HepG2 (cell line): ENCODE measurements around the gene INO80. TPM values are rescaled to one million over a fixed set of nuclear protein-coding genes. Genes with fewer than 3 reads are reported as not detected.

ENCODE experiments used
- ARNTL ChIP-seq: sonication (generic); formaldehyde crosslinking; IDR thresholded peaks from 2 replicates; pipeline ENCODE4 v1.4.0; 2020; ENCODE audit warnings: mild to moderate bottlenecking, missing genetic modification reagents
- CBX1 ChIP-seq: IDR thresholded peaks from one replicate; pipeline ENCODE4 v1.6.1; 2016; ENCODE audit warnings: antibody characterized with exemption, low read depth
- FOXA1 ChIP-seq, 2 experiments: fragments of 450-650 bp in 1 of 2; sonication (generic) in 1 of 2; formaldehyde crosslinking in 1 of 2; IDR thresholded peaks; 2 replicates each; pipeline versions ENCODE4 v1.4.0 to v1.6.1; 2016 to 2020; ENCODE audit warnings: missing genetic modification reagents in 1 of 2
- MEIS2 ChIP-seq: sonication (generic); formaldehyde crosslinking; IDR thresholded peaks from 2 replicates; pipeline ENCODE4 v1.9.0; 2021; ENCODE audit warnings: mild to moderate bottlenecking, missing genetic modification reagents
- NFATC3 ChIP-seq: sonication (generic); formaldehyde crosslinking; IDR thresholded peaks from 2 replicates; pipeline ENCODE4 v1.5.1; 2020; ENCODE audit warnings: mild to moderate bottlenecking, missing genetic modification reagents
- NFE2L2 ChIP-seq: fragments of 150-350 bp; IDR thresholded peaks from 2 replicates; pipeline ENCODE4 v1.6.1; 2014; ENCODE audit warnings: low read length
- NR3C1 ChIP-seq: sonication (generic); formaldehyde crosslinking; IDR thresholded peaks from 2 replicates; pipeline ENCODE4 v1.4.0; 2020; ENCODE audit warnings: missing genetic modification reagents
- SOX13 ChIP-seq, 3 experiments: fragments of 450-650 bp in 1 of 3; sonication (generic) in 1 of 3; formaldehyde crosslinking in 1 of 3; IDR thresholded peaks in 2 of 3; conservative IDR thresholded peaks in 1 of 3; 2 replicates each; pipeline versions ENCODE4 v1.5.0 to v1.6.1; 2016 to 2020; ENCODE audit warnings: antibody characterized with exemption in 1 of 3, mild to moderate bottlenecking in 1 of 3, missing compliant biosample characterization in 1 of 3, missing genetic modification reagents in 1 of 3, moderate library complexity in 1 of 3
- TSC22D2 ChIP-seq: sonication (generic); formaldehyde crosslinking; IDR thresholded peaks from 2 replicates; pipeline ENCODE4 v1.5.1; 2020; ENCODE audit warnings: missing genetic modification reagents, mild to moderate bottlenecking, borderline replicate concordance
- ZBTB7B ChIP-seq: sonication (generic); formaldehyde crosslinking; IDR thresholded peaks from 2 replicates; pipeline ENCODE4 v1.4.0; 2020; ENCODE audit warnings: missing genetic modification reagents
- ZC3H4 ChIP-seq: sonication (generic); formaldehyde crosslinking; IDR thresholded peaks from 2 replicates; pipeline ENCODE4 v1.4.0; 2020; ENCODE audit warnings: missing genetic modification reagents, borderline replicate concordance
- ZMAT3 ChIP-seq: sonication (generic); formaldehyde crosslinking; conservative IDR thresholded peaks from 2 replicates; pipeline ENCODE4 v1.7.0; 2021; ENCODE audit warnings: missing genetic modification reagents
- ZNF264 ChIP-seq: sonication (generic); formaldehyde crosslinking; IDR thresholded peaks from 2 replicates; pipeline ENCODE4 v1.4.0; 2020; ENCODE audit warnings: missing genetic modification reagents
- ZNF317 ChIP-seq: sonication (generic); formaldehyde crosslinking; IDR thresholded peaks from 2 replicates; pipeline ENCODE4 v1.5.0; 2020; ENCODE audit warnings: mild to moderate bottlenecking, missing genetic modification reagents
- ZNF335 ChIP-seq: sonication (generic); formaldehyde crosslinking; IDR thresholded peaks from 2 replicates; pipeline ENCODE4 v1.4.0; 2020; ENCODE audit warnings: missing genetic modification reagents
- ZNF44 ChIP-seq: sonication (generic); formaldehyde crosslinking; IDR thresholded peaks from 2 replicates; pipeline ENCODE4 v1.5.1; 2020; ENCODE audit warnings: mild to moderate bottlenecking, missing genetic modification reagents
- ZNF746 ChIP-seq: sonication (generic); formaldehyde crosslinking; IDR thresholded peaks from 2 replicates; pipeline ENCODE4 v1.8.0; 2022; ENCODE audit warnings: mild to moderate bottlenecking, missing genetic modification reagents
- ZNF777 ChIP-seq: sonication (generic); formaldehyde crosslinking; IDR thresholded peaks from 2 replicates; pipeline ENCODE4 v1.4.0; 2020; ENCODE audit warnings: missing genetic modification reagents
- ZNF879 ChIP-seq: sonication (generic); formaldehyde crosslinking; IDR thresholded peaks from 2 replicates; pipeline ENCODE4 v1.8.1; 2023; ENCODE audit warnings: missing genetic modification reagents
- polyA plus RNA-seq, 8 experiments: library from polyadenylated mRNA; depleted of rRNA in 3 of 8; stranded (reverse) in 7 of 8; unstranded in 1 of 8; fragments of >200 nt; fragmentation: Illumina TruSeq in 4 of 8; extraction: Trizol in 4 of 8; gene quantifications; 2 replicates each; pipeline versions ENCODE4 v1.2.1 to v1.2.3, GENCODE V29; 2011 to 2016; ENCODE audit warnings: low read depth in 4 of 8, missing spikeins in 1 of 8, mixed read lengths in 1 of 8; ENCODE audit not compliant: insufficient read depth in 1 of 8
- total RNA-seq, 5 experiments: library from RNA; depleted of rRNA; stranded (reverse); fragments of >200 nt; fragmentation: Illumina TruSeq; extraction: Trizol; gene quantifications; 2 replicates each; pipeline ENCODE4 v1.2.3, GENCODE V29; 2016; ENCODE audit warnings: low read depth in 1 of 5
- TF ChIP-seq, protein P1 (sequence below): sonication (generic); formaldehyde crosslinking; IDR thresholded peaks from 2 replicates; pipeline ENCODE4 v1.8.1; 2023; ENCODE audit warnings: mild to moderate bottlenecking, missing genetic modification reagents
- TF ChIP-seq, protein P2 (sequence below): sonication (generic); formaldehyde crosslinking; IDR thresholded peaks from 2 replicates; pipeline ENCODE4 v1.4.0; 2020; ENCODE audit warnings: mild to moderate bottlenecking, missing genetic modification reagents, borderline replicate concordance
- TF ChIP-seq, protein P3 (sequence below): IDR thresholded peaks from 2 replicates; pipeline ENCODE4 v1.6.1; 2016
- TF ChIP-seq, protein P4 (sequence below): sonication (generic); formaldehyde crosslinking; IDR thresholded peaks from 2 replicates; pipeline ENCODE4 v1.4.0; 2020; ENCODE audit warnings: missing genetic modification reagents, borderline replicate concordance

The INO80 gene
- total and polyA plus RNA-seq, 2 of the 13 experiments (the other 11 are each of a cell fraction or from before 2014, with no cell fraction given), result 3.6 to 14.8 TPM

DNA sequence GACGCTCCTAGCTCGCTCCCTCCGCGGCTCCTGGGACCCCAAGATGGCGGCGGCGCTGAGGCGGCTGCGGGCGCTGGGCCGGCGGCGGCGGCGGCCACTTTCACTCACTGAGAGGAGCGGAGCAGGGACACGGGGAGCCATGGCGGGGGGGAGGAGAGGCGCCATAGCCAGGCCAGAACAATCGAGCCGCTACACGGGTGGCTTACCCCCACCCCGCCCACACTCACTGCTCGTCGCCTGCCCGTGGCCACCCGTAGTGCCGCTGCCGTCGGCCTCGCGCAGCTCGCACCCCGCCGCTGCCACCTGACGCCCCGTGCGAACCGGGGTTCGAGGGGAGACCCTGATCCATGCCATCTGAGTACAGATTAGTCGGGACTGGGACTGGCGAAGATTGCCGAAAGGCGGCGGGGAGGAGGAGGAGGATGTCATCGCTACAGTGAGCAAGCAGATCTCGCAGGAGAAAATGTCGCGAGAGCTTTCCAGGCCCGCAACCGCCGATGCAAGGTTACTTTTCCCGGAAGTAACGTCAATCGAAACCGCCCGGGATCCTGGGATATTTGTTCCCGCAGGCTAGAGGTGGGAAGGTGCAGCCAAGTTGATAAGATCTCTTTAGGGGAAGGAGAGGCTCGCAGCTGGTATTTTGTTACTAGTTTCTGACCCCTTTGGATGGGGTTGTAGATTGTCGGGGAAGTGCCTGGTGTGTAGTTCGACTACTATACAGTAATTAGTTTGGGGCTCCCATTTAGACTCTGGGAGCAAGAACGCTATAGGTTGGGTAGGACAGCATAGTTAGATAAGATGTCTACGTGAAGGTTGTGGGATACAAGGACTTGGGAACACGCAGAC lies at the start of gene INO80 (continued):
- TF ChIP-seq, protein P1, sequence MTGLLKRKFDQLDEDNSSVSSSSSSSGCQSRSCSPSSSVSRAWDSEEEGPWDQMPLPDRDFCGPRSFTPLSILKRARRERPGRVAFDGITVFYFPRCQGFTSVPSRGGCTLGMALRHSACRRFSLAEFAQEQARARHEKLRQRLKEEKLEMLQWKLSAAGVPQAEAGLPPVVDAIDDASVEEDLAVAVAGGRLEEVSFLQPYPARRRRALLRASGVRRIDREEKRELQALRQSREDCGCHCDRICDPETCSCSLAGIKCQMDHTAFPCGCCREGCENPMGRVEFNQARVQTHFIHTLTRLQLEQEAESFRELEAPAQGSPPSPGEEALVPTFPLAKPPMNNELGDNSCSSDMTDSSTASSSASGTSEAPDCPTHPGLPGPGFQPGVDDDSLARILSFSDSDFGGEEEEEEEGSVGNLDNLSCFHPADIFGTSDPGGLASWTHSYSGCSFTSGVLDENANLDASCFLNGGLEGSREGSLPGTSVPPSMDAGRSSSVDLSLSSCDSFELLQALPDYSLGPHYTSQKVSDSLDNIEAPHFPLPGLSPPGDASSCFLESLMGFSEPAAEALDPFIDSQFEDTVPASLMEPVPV (CRISPR knock-in tag), result peak; percentile 78
- TF ChIP-seq ZNF335 (CRISPR knock-in tag), result peak; percentile 54; the same call in 1 of the 2 replicates
- peak; percentile 58 for TF ChIP-seq NFE2L2
- TF ChIP-seq NFATC3 (CRISPR knock-in tag), result no peak
- TF ChIP-seq CBX1, result no peak
- no peak for TF ChIP-seq ZMAT3 (CRISPR knock-in tag)
- no peak; the same call in 1 of the 2 replicates for TF ChIP-seq SOX13 (IDR thresholded peaks at IDR 0.05)
- peak in 1 of 2 experiments; percentile 5; a peak in 1 of 4 replicates for TF ChIP-seq SOX13 (CRISPR knock-in tag; conservative IDR thresholded peaks at IDR 0.05 in 1 of 2, IDR thresholded peaks at IDR 0.05 in 1 of 2)
- TF ChIP-seq TSC22D2 (CRISPR knock-in tag), result peak; percentile 88; the same call in 1 of the 2 replicates
- no peak for TF ChIP-seq ZNF746
- TF ChIP-seq, protein P2, sequence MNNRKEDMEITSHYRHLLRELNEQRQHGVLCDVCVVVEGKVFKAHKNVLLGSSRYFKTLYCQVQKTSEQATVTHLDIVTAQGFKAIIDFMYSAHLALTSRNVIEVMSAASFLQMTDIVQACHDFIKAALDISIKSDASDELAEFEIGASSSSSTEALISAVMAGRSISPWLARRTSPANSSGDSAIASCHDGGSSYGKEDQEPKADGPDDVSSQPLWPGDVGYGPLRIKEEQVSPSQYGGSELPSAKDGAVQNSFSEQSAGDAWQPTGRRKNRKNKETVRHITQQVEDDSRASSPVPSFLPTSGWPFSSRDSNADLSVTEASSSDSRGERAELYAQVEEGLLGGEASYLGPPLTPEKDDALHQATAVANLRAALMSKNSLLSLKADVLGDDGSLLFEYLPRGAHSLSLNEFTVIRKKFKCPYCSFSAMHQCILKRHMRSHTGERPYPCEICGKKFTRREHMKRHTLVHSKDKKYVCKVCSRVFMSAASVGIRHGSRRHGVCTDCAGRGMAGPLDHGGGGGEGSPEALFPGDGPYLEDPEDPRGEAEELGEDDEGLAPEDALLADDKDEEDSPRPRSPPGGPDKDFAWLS (CRISPR knock-in tag), result no peak
- TF ChIP-seq MEIS2 (CRISPR knock-in tag), result peak; percentile 62; the same call in 1 of the 2 replicates
- no peak for TF ChIP-seq ZNF264 (CRISPR knock-in tag)
- TF ChIP-seq ZNF44, result no peak
- TF ChIP-seq, protein P3, sequence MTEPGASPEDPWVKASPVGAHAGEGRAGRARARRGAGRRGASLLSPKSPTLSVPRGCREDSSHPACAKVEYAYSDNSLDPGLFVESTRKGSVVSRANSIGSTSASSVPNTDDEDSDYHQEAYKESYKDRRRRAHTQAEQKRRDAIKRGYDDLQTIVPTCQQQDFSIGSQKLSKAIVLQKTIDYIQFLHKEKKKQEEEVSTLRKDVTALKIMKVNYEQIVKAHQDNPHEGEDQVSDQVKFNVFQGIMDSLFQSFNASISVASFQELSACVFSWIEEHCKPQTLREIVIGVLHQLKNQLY (CRISPR knock-in tag), result no peak
- TF ChIP-seq ARNTL (CRISPR knock-in tag), result no peak
- TF ChIP-seq ZNF879 (CRISPR knock-in tag), result no peak
- TF ChIP-seq ZNF317 (CRISPR knock-in tag), result peak; percentile 50; the same call in 1 of the 2 replicates
- TF ChIP-seq, protein P4, sequence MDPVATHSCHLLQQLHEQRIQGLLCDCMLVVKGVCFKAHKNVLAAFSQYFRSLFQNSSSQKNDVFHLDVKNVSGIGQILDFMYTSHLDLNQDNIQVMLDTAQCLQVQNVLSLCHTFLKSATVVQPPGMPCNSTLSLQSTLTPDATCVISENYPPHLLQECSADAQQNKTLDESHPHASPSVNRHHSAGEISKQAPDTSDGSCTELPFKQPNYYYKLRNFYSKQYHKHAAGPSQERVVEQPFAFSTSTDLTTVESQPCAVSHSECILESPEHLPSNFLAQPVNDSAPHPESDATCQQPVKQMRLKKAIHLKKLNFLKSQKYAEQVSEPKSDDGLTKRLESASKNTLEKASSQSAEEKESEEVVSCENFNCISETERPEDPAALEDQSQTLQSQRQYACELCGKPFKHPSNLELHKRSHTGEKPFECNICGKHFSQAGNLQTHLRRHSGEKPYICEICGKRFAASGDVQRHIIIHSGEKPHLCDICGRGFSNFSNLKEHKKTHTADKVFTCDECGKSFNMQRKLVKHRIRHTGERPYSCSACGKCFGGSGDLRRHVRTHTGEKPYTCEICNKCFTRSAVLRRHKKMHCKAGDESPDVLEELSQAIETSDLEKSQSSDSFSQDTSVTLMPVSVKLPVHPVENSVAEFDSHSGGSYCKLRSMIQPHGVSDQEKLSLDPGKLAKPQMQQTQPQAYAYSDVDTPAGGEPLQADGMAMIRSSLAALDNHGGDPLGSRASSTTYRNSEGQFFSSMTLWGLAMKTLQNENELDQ (CRISPR knock-in tag), result no peak
- no peak for TF ChIP-seq ZBTB7B (CRISPR knock-in tag)
- peak; percentile 44; the same call in 1 of the 2 replicates for TF ChIP-seq ZC3H4
- TF ChIP-seq FOXA1 (IDR thresholded peaks at IDR 0.05), result no peak
- no peak for TF ChIP-seq FOXA1 (CRISPR knock-in tag; IDR thresholded peaks at IDR 0.05)
- no peak for TF ChIP-seq NR3C1
- TF ChIP-seq ZNF777 (CRISPR knock-in tag), result peak; percentile 94
